AG10803 (cell line): ENCODE data around the gene STX4.
A peak's percentile ranks its signal among the peaks of the same experiment; 100 is the strongest.

Source experiments
- DNase-seq: peaks from one replicate; pipeline ENCODE4 v3.0.0; 2010; ENCODE audit warnings: low read depth
- H3K4me3 ChIP-seq: 2 replicates; pipeline ENCODE4 v1.5.1; 2011; ENCODE audit warnings: mild to moderate bottlenecking, low read length, control low read depth
- CTCF ChIP-seq: conservative IDR thresholded peaks from 2 replicates; pipeline ENCODE4 v1.5.1; 2011; ENCODE audit warnings: mild to moderate bottlenecking, low read length, control low read depth, inconsistent platforms

STX4 gene

GRCh38 chr16:31032736-31033708 is at the start of gene STX4:
STX4 (plus strand) TSS chr16:31033558; CDS start chr16:31033806, 248 bp downstream.
- peak within 1 kb of the TSS; percentile 99 for H3K4me3 ChIP-seq
- TF ChIP-seq CTCF = 0 out of 2 replicates have a peak, but pooled peaks have one; percentile 4
- peak; percentile 97 for DNase-seq

GRCh38 chr16:30983898-30984610 is 49.3 kb upstream of the STX4 start:
- H3K4me3 ChIP-seq = no peak overlapping the region
- no peak for DNase-seq
- no peak for TF ChIP-seq CTCF

- peak; percentile 92 for TF ChIP-seq CTCF
- H3K4me3 ChIP-seq = peak within 1 kb of the TSS; percentile 73
- peak; percentile 73 for DNase-seq
Observed at GRCh38 chr16:30984669-30985400, 48.5 kb upstream of the STX4 start, which contains the start of gene HSD3B7. HSD3B7 (plus strand) TSS chr16:30985207; CDS start chr16:30985659, 452 bp downstream.

GRCh38 chr16:30985401-30986128 is 47.8 kb upstream of the STX4 start:
- no peak for TF ChIP-seq CTCF
- peak; percentile 50 for DNase-seq

GRCh38 chr16:30986129-30986991 is 47.0 kb upstream of the STX4 start:
- no peak for DNase-seq
- no peak for TF ChIP-seq CTCF
- H3K4me3 ChIP-seq = peak overlapping the region; percentile 73

More at GRCh38 chr16:30985401-30986128, 47.8 kb upstream of the STX4 start:
- H3K4me3 ChIP-seq = peak overlapping the region; percentile 73
